Measurements from ENCODE around the gene RASGRP4. TPM values are rescaled to one million over a fixed set of nuclear protein-coding genes. Genes with fewer than 3 reads are reported as not detected.
"Not testable (repeated sequence)": the region's sequence is repeated elsewhere in the genome, so short reads cannot be mapped to it uniquely, and the experiment has no call there.

Gene RASGRP4
- total and polyA plus RNA-seq, 10 of the 15 experiments (the other 5 are each of a cell fraction or from before 2014, with no cell fraction given), result 0.24 to 7.4 (median 3.3) TPM

- FAIRE-seq, result no peak
- H3K9ac ChIP-seq (ENCODE audit: control insufficient read depth, insufficient read depth, low read length), result no peak overlapping the region
- DNase-seq (ENCODE audit: low read depth, low spot score), result no peak
- RAD21 ChIA-PET (ENCODE audit: unreplicated experiment), result interaction anchor here (1.3 kb wide), 1 partner anchor 8 kb away, joined by 7 read pairs; the partner anchor contains the start of gene FAM98C
- no peaks in the 10 kb centered on the region for H3K9me3 ChIP-seq (replicated peaks; ENCODE audit: control insufficient read depth, insufficient read depth, low read length)
- no peak overlapping the region for H3K4me3 ChIP-seq
- SMC1A ChIA-PET (ENCODE audit: uncharacterized antibody, unreplicated experiment), result no interaction called here
- TF ChIP-seq TCF3 (IDR thresholded peaks at IDR 0.05; ENCODE audit: borderline replicate concordance, insufficient read depth, low read depth, low read length) (no peak), EZH2 (IDR thresholded peaks at IDR 0.05; ENCODE audit: borderline replicate concordance, control insufficient read depth, low read depth, low read length) (no peak), E4F1 (IDR thresholded peaks at IDR 0.05; ENCODE audit: borderline replicate concordance, partially characterized antibody) (no peak), BHLHE40 (IDR thresholded peaks at IDR 0.05; ENCODE audit: borderline replicate concordance in 1 of 2, low read depth in 2 of 2, low read length in 1 of 2) (no peak), MAX (IDR thresholded peaks at IDR 0.05; ENCODE audit: low read depth, low read length) (no peak), FOS (IDR thresholded peaks at IDR 0.05; ENCODE audit: borderline replicate concordance, extremely low read depth, insufficient read length) (no peak)
- POLR2A ChIA-PET, result interaction anchor here (0.5 kb wide), 1 partner anchor 438 kb away, joined by 5 read pairs; no protein-coding TSS in a partner anchor
- no peak overlapping the region for H3K27ac ChIP-seq (ENCODE audit: control insufficient read depth, insufficient read depth)
- no peak for ATAC-seq
- H3K4me2 ChIP-seq (ENCODE audit: control insufficient read depth, insufficient read depth), result no peak overlapping the region
- CTCF ChIA-PET, result interaction anchor here (2.2 kb wide), 1 partner anchor 8 kb away, joined by 8 read pairs; the partner anchor contains the start of gene FAM98C
- in situ Hi-C loops (cut with MboI), result loop anchor here (25.0 kb wide), 1 partner anchor 226 kb away; the partner anchor contains the start of gene ACTN4
- H3K27me3 ChIP-seq (replicated peaks in 1 of 2; ENCODE audit: control insufficient read depth in 2 of 2, insufficient read depth in 2 of 2, low read length in 1 of 2), result no peaks in the 10 kb centered on the region
- H3K79me2 ChIP-seq (ENCODE audit: control insufficient read depth, insufficient read depth, low read length), result no peaks in the 10 kb centered on the region
- 69% methylated on average over 13 of the region's 13 CpGs for WGBS (ENCODE audit: insufficient coverage, insufficient replicate concordance, low lambda C conversion rate, missing lambda C conversion rate)
- no peaks in the 10 kb centered on the region for H4K20me1 ChIP-seq (ENCODE audit: control insufficient read depth, insufficient read depth)
- no TSS peak for BruUV-seq (replicated peaks)
- no peak overlapping the region for H2AFZ ChIP-seq (ENCODE audit: control insufficient read depth, low read depth, low read length)
- no peaks in the 10 kb centered on the region for H3K36me3 ChIP-seq (ENCODE audit: control insufficient read depth in 2 of 2, insufficient read depth in 2 of 2, low read length in 1 of 2)
- intact Hi-C loops (cut with micrococcal nuclease; ENCODE audit: unreplicated experiment), result no loop called here
- H3K4me1 ChIP-seq (ENCODE audit: control insufficient read depth, insufficient read depth, low read length), result no peaks in the 10 kb centered on the region
Observed at GRCh38 chr19:38411041-38411712, 14.8 kb downstream of the RASGRP4 start.

GRCh38 chr19:38410407-38410806 is 15.6 kb downstream of the RASGRP4 start:
- H3K4me1 ChIP-seq (ENCODE audit: control insufficient read depth, insufficient read depth, low read length); SMC1A ChIA-PET (ENCODE audit: uncharacterized antibody, unreplicated experiment); H3K9ac ChIP-seq (ENCODE audit: control insufficient read depth, insufficient read depth, low read length); H3K9me3 ChIP-seq (replicated peaks; ENCODE audit: control insufficient read depth, insufficient read depth, low read length); RAD21 ChIA-PET (ENCODE audit: unreplicated experiment); H4K20me1 ChIP-seq (ENCODE audit: control insufficient read depth, insufficient read depth); intact Hi-C loops (cut with micrococcal nuclease; ENCODE audit: unreplicated experiment); H3K27me3 ChIP-seq (replicated peaks in 1 of 2; ENCODE audit: control insufficient read depth in 2 of 2, insufficient read depth in 2 of 2, low read length in 1 of 2); H3K36me3 ChIP-seq (ENCODE audit: control insufficient read depth in 2 of 2, insufficient read depth in 2 of 2, low read length in 1 of 2); ATAC-seq; FAIRE-seq; BruUV-seq (replicated peaks); H3K4me2 ChIP-seq (ENCODE audit: control insufficient read depth, insufficient read depth); H3K4me3 ChIP-seq; DNase-seq (ENCODE audit: low read depth, low spot score); H3K79me2 ChIP-seq (ENCODE audit: control insufficient read depth, insufficient read depth, low read length); H3K27ac ChIP-seq (ENCODE audit: control insufficient read depth, insufficient read depth); H2AFZ ChIP-seq (ENCODE audit: control insufficient read depth, low read depth, low read length); POLR2A ChIA-PET: not testable (repeated sequence)
- CTCF ChIA-PET, result interaction anchor here (2.2 kb wide), 1 partner anchor 7 kb away, joined by 8 read pairs; the partner anchor contains the start of gene FAM98C
- 37% methylated on average over 6 of the region's 6 CpGs for WGBS (ENCODE audit: insufficient coverage, insufficient replicate concordance, low lambda C conversion rate, missing lambda C conversion rate)
- in situ Hi-C loops (cut with MboI), result loop anchor here (25.0 kb wide), 1 partner anchor 227 kb away; the partner anchor contains the start of gene ACTN4

Measured in GM12878 (cell line).